HepG2 (cell line): ENCODE data around the gene ADGRG6. TPM values are rescaled to one million over a fixed set of nuclear protein-coding genes. Genes with fewer than 3 reads are reported as not detected.

Experiments used
- GPBP1L1 ChIP-seq: sonication (generic); formaldehyde crosslinking; IDR thresholded peaks from 2 replicates; pipeline ENCODE4 v1.5.0; 2020; ENCODE audit warnings: mild to moderate bottlenecking, missing genetic modification reagents
- HNF4A ChIP-seq: sonication (generic); formaldehyde crosslinking; IDR thresholded peaks from 2 replicates; pipeline ENCODE4 v1.4.0; 2020; ENCODE audit warnings: missing genetic modification reagents
- KLF15 ChIP-seq: sonication (generic); formaldehyde crosslinking; IDR thresholded peaks from 2 replicates; pipeline ENCODE4 v1.8.1; 2023; ENCODE audit warnings: borderline replicate concordance, mild to moderate bottlenecking, inconsistent platforms, missing genetic modification reagents, mixed read lengths
- MXI1 ChIP-seq: IDR thresholded peaks from 3 replicates; pipeline ENCODE4 v1.6.1; 2012; ENCODE audit warnings: low read depth, low read length, inconsistent platforms, borderline replicate concordance
- NCOA2 ChIP-seq: sonication (generic); formaldehyde crosslinking; IDR thresholded peaks from 2 replicates; pipeline ENCODE4 v1.8.0; 2022; ENCODE audit warnings: inconsistent platforms
- NR2C2 ChIP-seq: sonication (generic); formaldehyde crosslinking; IDR thresholded peaks from 2 replicates; pipeline ENCODE4 v1.4.0; 2020; ENCODE audit warnings: missing genetic modification reagents, mild to moderate bottlenecking, moderate library complexity, borderline replicate concordance
- PRDM10 ChIP-seq: sonication (generic); formaldehyde crosslinking; IDR thresholded peaks from 2 replicates; pipeline ENCODE4 v1.4.0; 2020; ENCODE audit warnings: low read depth, missing genetic modification reagents
- SOX13 ChIP-seq, 3 experiments: fragments of 450-650 bp in 1 of 3; sonication (generic) in 1 of 3; formaldehyde crosslinking in 1 of 3; IDR thresholded peaks in 2 of 3; conservative IDR thresholded peaks in 1 of 3; 2 replicates each; pipeline versions ENCODE4 v1.5.0 to v1.6.1; 2016 to 2020; ENCODE audit warnings: antibody characterized with exemption in 1 of 3, mild to moderate bottlenecking in 1 of 3, missing compliant biosample characterization in 1 of 3, missing genetic modification reagents in 1 of 3, moderate library complexity in 1 of 3
- SRF ChIP-seq: IDR thresholded peaks from 2 replicates; pipeline ENCODE4 v1.6.1; 2011; ENCODE audit warnings: mild to moderate bottlenecking, low read depth, low read length, moderate library complexity
- THAP9 ChIP-seq: sonication (generic); formaldehyde crosslinking; IDR thresholded peaks from 2 replicates; pipeline ENCODE4; 2020; ENCODE audit warnings: missing genetic modification reagents, mild to moderate bottlenecking, borderline replicate concordance
- ZFP41 ChIP-seq: sonication (generic); formaldehyde crosslinking; IDR thresholded peaks from 2 replicates; pipeline ENCODE4 v1.4.0; 2020; ENCODE audit warnings: mild to moderate bottlenecking, missing genetic modification reagents, borderline replicate concordance
- ZNF296 ChIP-seq: sonication (generic); formaldehyde crosslinking; conservative IDR thresholded peaks from 2 replicates; pipeline ENCODE4 v1.5.0; 2020; ENCODE audit warnings: mild to moderate bottlenecking, missing genetic modification reagents
- ZNF33A ChIP-seq: sonication (generic); formaldehyde crosslinking; IDR thresholded peaks from 2 replicates; pipeline ENCODE4 v1.5.1; 2020; ENCODE audit warnings: missing genetic modification reagents, mild to moderate bottlenecking, moderate library complexity, borderline replicate concordance
- ZNF362 ChIP-seq: sonication (generic); formaldehyde crosslinking; IDR thresholded peaks from 2 replicates; pipeline ENCODE4 v1.4.0; 2020; ENCODE audit warnings: missing genetic modification reagents, mild to moderate bottlenecking, borderline replicate concordance
- ZNF382 ChIP-seq: sonication (generic); formaldehyde crosslinking; IDR thresholded peaks from 2 replicates; pipeline ENCODE4 v1.5.0; 2020; ENCODE audit warnings: missing genetic modification reagents, mild to moderate bottlenecking, borderline replicate concordance
- ZNF564 ChIP-seq: sonication (generic); formaldehyde crosslinking; IDR thresholded peaks from 2 replicates; pipeline ENCODE4 v1.8.1; 2023; ENCODE audit warnings: mild to moderate bottlenecking, missing genetic modification reagents
- ZNF660 ChIP-seq: sonication (generic); formaldehyde crosslinking; IDR thresholded peaks from 2 replicates; pipeline ENCODE4 v1.5.1; 2020; ENCODE audit warnings: mild to moderate bottlenecking, low read depth, missing genetic modification reagents, borderline replicate concordance
- ZNF772 ChIP-seq: sonication (generic); formaldehyde crosslinking; IDR thresholded peaks from 2 replicates; pipeline ENCODE4 v1.5.0; 2020; ENCODE audit warnings: mild to moderate bottlenecking, missing genetic modification reagents
- ZNF83 ChIP-seq: sonication (generic); formaldehyde crosslinking; IDR thresholded peaks from 2 replicates; pipeline ENCODE4 v1.4.0; 2020; ENCODE audit warnings: missing genetic modification reagents, mild to moderate bottlenecking, borderline replicate concordance
- polyA plus RNA-seq, 8 experiments: library from polyadenylated mRNA; depleted of rRNA in 3 of 8; stranded (reverse) in 7 of 8; unstranded in 1 of 8; fragments of >200 nt; fragmentation: Illumina TruSeq in 4 of 8; extraction: Trizol in 4 of 8; gene quantifications; 2 replicates each; pipeline versions ENCODE4 v1.2.1 to v1.2.3, GENCODE V29; 2011 to 2016; ENCODE audit warnings: low read depth in 4 of 8, missing spikeins in 1 of 8, mixed read lengths in 1 of 8; ENCODE audit not compliant: insufficient read depth in 1 of 8
- total RNA-seq, 5 experiments: library from RNA; depleted of rRNA; stranded (reverse); fragments of >200 nt; fragmentation: Illumina TruSeq; extraction: Trizol; gene quantifications; 2 replicates each; pipeline ENCODE4 v1.2.3, GENCODE V29; 2016; ENCODE audit warnings: low read depth in 1 of 5
- TF ChIP-seq, protein P1 (sequence below): sonication (generic); formaldehyde crosslinking; IDR thresholded peaks from 2 replicates; pipeline ENCODE4 v1.4.0; 2020; ENCODE audit warnings: mild to moderate bottlenecking, missing genetic modification reagents

ADGRG6 gene
- total and polyA plus RNA-seq, 2 of the 13 experiments (the other 11 are each of a cell fraction or from before 2014, with no cell fraction given): 129 to 249 TPM

- TF ChIP-seq THAP9 (no peak), ZNF564 (CRISPR knock-in tag) (no peak), KLF15 (no peak), ZNF83 (CRISPR knock-in tag) (no peak), ZNF772 (CRISPR knock-in tag) (no peak), ZFP41 (no peak), ZNF296 (CRISPR knock-in tag) (no peak), NR2C2 (CRISPR knock-in tag) (no peak), GPBP1L1 (CRISPR knock-in tag) (no peak), MXI1 (no peak), SOX13 (IDR thresholded peaks at IDR 0.05) (no peak), SOX13 (CRISPR knock-in tag; conservative IDR thresholded peaks at IDR 0.05 in 1 of 2, IDR thresholded peaks at IDR 0.05 in 1 of 2) (no peak), NCOA2 (CRISPR knock-in tag) (no peak), ZNF362 (CRISPR knock-in tag) (no peak; the same call in 1 of the 2 replicates), ZNF382 (CRISPR knock-in tag) (no peak), HNF4A (CRISPR knock-in tag) (no peak), SRF (no peak), ZNF33A (CRISPR knock-in tag) (no peak), ZNF660 (no peak), PRDM10 (CRISPR knock-in tag) (no peak)
- TF ChIP-seq, protein P1, sequence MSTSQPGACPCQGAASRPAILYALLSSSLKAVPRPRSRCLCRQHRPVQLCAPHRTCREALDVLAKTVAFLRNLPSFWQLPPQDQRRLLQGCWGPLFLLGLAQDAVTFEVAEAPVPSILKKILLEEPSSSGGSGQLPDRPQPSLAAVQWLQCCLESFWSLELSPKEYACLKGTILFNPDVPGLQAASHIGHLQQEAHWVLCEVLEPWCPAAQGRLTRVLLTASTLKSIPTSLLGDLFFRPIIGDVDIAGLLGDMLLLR (CRISPR knock-in tag): no peak
These were observed 4.2 kb upstream of the ADGRG6 start (continued) for GRCh38 chr6:142297605-142297995.
